IMR-90 (cell line): ENCODE results near the gene MINDY3. TPM values are rescaled to one million over a fixed set of nuclear protein-coding genes. Genes with fewer than 3 reads are reported as not detected.

Source experiments
- ATAC-seq: fragments of 200-7000 bp; cut with Tn5 transposase; 2 replicates; pipeline ENCODE4 v1.9.1; 2020; ENCODE audit warnings: low read depth, mild to moderate bottlenecking, moderate library complexity
- BruUV-seq: library from RNA; stranded (reverse); fragments of 400-500 nt; replicated peaks from 2 replicates; lab custom pipeline; 2021; lab: Mats Ljungman, UMichigan
- CTCF ChIA-PET: fragments of 300-600 bp; formaldehyde crosslinking; extraction: SDS; loops from one replicate; lab custom pipeline; 2021; ENCODE audit warnings: antibody characterized with exemption; lab: Yijun Ruan, JAX
- POLR2A ChIA-PET: fragments of 300-600 bp; sonication (Branson Sonifier 250); formaldehyde crosslinking; loops from one replicate; lab custom pipeline; 2022; ENCODE audit warnings: antibody characterized with exemption; ENCODE audit not compliant: unreplicated experiment; lab: Charles Lee
- DNase-seq: peaks from one replicate; pipeline ENCODE4 v3.0.0; 2013
- H2AFZ ChIP-seq: replicated peaks from 2 replicates; pipeline ENCODE3; 2013; ENCODE audit warnings: low read length, mild to moderate bottlenecking; ENCODE audit not compliant: poor library complexity
- H2AK5ac ChIP-seq: 2 replicates; pipeline ENCODE4 v1.6.1; 2013; ENCODE audit warnings: low read depth, low read length, inconsistent platforms
- H2AK9ac ChIP-seq: replicated peaks from 2 replicates; pipeline ENCODE3; 2013; ENCODE audit warnings: mild to moderate bottlenecking, low read depth, low read length, moderate library complexity; ENCODE audit not compliant: poor library complexity
- H2BK120ac ChIP-seq: 2 replicates; pipeline ENCODE4 v1.6.1; 2013; ENCODE audit warnings: low read depth, low read length, inconsistent platforms
- H2BK15ac ChIP-seq: 3 replicates; pipeline ENCODE4 v1.6.1; 2013; ENCODE audit warnings: low read depth, low read length, inconsistent platforms
- H2BK20ac ChIP-seq: 2 replicates; pipeline ENCODE4 v1.6.1; 2013; ENCODE audit warnings: low read depth, mild to moderate bottlenecking, inconsistent platforms, low read length, moderate library complexity
- H2BK5ac ChIP-seq: 2 replicates; pipeline ENCODE4 v1.6.1; 2013; ENCODE audit warnings: mild to moderate bottlenecking, low read depth, low read length, inconsistent platforms; ENCODE audit not compliant: poor library complexity, severe bottlenecking
- H3K14ac ChIP-seq: replicated peaks from 2 replicates; pipeline ENCODE4 v1.6.1; 2013; ENCODE audit warnings: low read depth, low read length, inconsistent platforms
- H3K18ac ChIP-seq: 2 replicates; pipeline ENCODE4 v1.6.1; 2013; ENCODE audit warnings: low read depth, low read length, control low read depth
- H3K23ac ChIP-seq: 2 replicates; pipeline ENCODE4 v1.6.1; 2013; ENCODE audit warnings: low read depth, low read length, inconsistent platforms
- H3K27ac ChIP-seq: 2 replicates; pipeline ENCODE4 v1.5.1; 2013; ENCODE audit warnings: mild to moderate bottlenecking, control low read depth, low read length; ENCODE audit not compliant: insufficient read depth
- H3K27me3 ChIP-seq: 2 replicates; pipeline ENCODE4 v1.6.1; 2013; ENCODE audit warnings: low read length; ENCODE audit not compliant: control insufficient read depth, insufficient read depth
- H3K36me3 ChIP-seq: 2 replicates; pipeline ENCODE4 v1.6.1; 2013; ENCODE audit warnings: low read length, mixed read lengths; ENCODE audit not compliant: control insufficient read depth, insufficient read depth
- H3K4ac ChIP-seq: 2 replicates; pipeline ENCODE4 v1.6.1; 2013; ENCODE audit warnings: low read depth, low read length, inconsistent platforms
- H3K4me1 ChIP-seq: 2 replicates; pipeline ENCODE4 v1.6.1; 2013; ENCODE audit warnings: low read length, mixed read lengths; ENCODE audit not compliant: control insufficient read depth, insufficient read depth
- H3K4me2 ChIP-seq: 2 replicates; pipeline ENCODE4 v1.6.1; 2013; ENCODE audit warnings: low read depth, mild to moderate bottlenecking, control low read depth, low read length, moderate library complexity
- H3K4me3 ChIP-seq: 2 replicates; pipeline ENCODE4 v1.5.1; 2013; ENCODE audit warnings: low read depth, mild to moderate bottlenecking, control low read depth, low read length, moderate library complexity; ENCODE audit not compliant: insufficient read depth
- H3K56ac ChIP-seq: 2 replicates; pipeline ENCODE4 v1.6.1; 2013; ENCODE audit warnings: low read length, inconsistent platforms; ENCODE audit not compliant: insufficient read depth; ENCODE audit errors: extremely low read depth
- H3K79me1 ChIP-seq, 2 experiments: 2 replicates each; pipeline ENCODE4 v1.6.1; 2013; ENCODE audit warnings: low read length in 2 of 2, inconsistent platforms in 1 of 2, low read depth in 1 of 2
- H3K9ac ChIP-seq: 2 replicates; pipeline ENCODE4 v1.6.1; 2013; ENCODE audit warnings: low read depth, low read length, control low read depth
- H3K9me1 ChIP-seq: 2 replicates; pipeline ENCODE4 v1.6.1; 2013; ENCODE audit warnings: low read length, inconsistent platforms; ENCODE audit not compliant: insufficient read depth
- H3K9me3 ChIP-seq: 2 replicates; pipeline ENCODE4 v1.6.1; 2013; ENCODE audit warnings: low read length; ENCODE audit not compliant: control insufficient read depth, insufficient read depth
- H4K20me1 ChIP-seq: 2 replicates; pipeline ENCODE4 v1.6.1; 2013; ENCODE audit warnings: low read length, inconsistent platforms; ENCODE audit not compliant: insufficient read depth
- H4K5ac ChIP-seq: 2 replicates; pipeline ENCODE4 v1.6.1; 2013; ENCODE audit warnings: mild to moderate bottlenecking, low read depth, low read length, control low read depth
- H4K8ac ChIP-seq, 2 experiments: 2 replicates each; pipeline ENCODE4 v1.6.1; 2013; ENCODE audit warnings: low read depth in 2 of 2, low read length in 2 of 2, control low read depth in 1 of 2, inconsistent platforms in 1 of 2
- H4K91ac ChIP-seq: 2 replicates; pipeline ENCODE4 v1.6.1; 2013; ENCODE audit warnings: low read depth, low read length, inconsistent platforms; ENCODE audit not compliant: insufficient read depth
- BHLHE40 ChIP-seq: fragments of 150-350 bp; IDR thresholded peaks from 2 replicates; pipeline ENCODE4 v1.6.1; 2016; ENCODE audit warnings: mild to moderate bottlenecking, low read depth, low read length
- CEBPB ChIP-seq: IDR thresholded peaks from 2 replicates; pipeline ENCODE4 v1.6.1; 2012; ENCODE audit warnings: low read depth, low read length, improper control_type of control experiment
- CHD1 ChIP-seq: IDR thresholded peaks from 2 replicates; pipeline ENCODE4 v1.6.1; 2012; ENCODE audit warnings: low read depth, low read length, improper control_type of control experiment
- ELK1 ChIP-seq: fragments of 150-350 bp; IDR thresholded peaks from 2 replicates; pipeline ENCODE4 v1.6.1; 2016; ENCODE audit warnings: low read depth, mild to moderate bottlenecking, low read length, moderate library complexity, borderline replicate concordance
- FOS ChIP-seq: fragments of 150-350 bp; IDR thresholded peaks from 2 replicates; pipeline ENCODE4 v1.6.1; 2016; ENCODE audit warnings: low read depth, low read length
- MAFK ChIP-seq: IDR thresholded peaks from 2 replicates; pipeline ENCODE4 v1.6.1; 2012; ENCODE audit warnings: low read depth, low read length, improper control_type of control experiment
- POLR2A ChIP-seq: IDR thresholded peaks from 2 replicates; pipeline ENCODE4 v1.6.1; 2012; ENCODE audit warnings: mild to moderate bottlenecking, low read depth, low read length
- RAD21 ChIP-seq: IDR thresholded peaks from 2 replicates; pipeline ENCODE4 v1.6.1; 2012; ENCODE audit warnings: low read length, improper control_type of control experiment
- WGBS, 2 experiments: methylation state at CpG; one replicate each; pipeline versions ENCODE4 v1.1.5 to v1.1.7; 2013; ENCODE audit warnings: missing lambda C conversion rate in 2 of 2; ENCODE audit not compliant: insufficient read length in 1 of 2; ENCODE audit errors: extremely low coverage in 2 of 2; 5-methylcytosine and 5-hydroxymethylcytosine counted together
- dilution Hi-C: fragments of 300-500 bp; cut with HindIII; formaldehyde crosslinking; loops from one replicate; pipeline ENCODE4 v1.14.3; 2018; ENCODE audit warnings: low sequenced_read_pairs; ENCODE audit not compliant: unreplicated experiment
- in situ Hi-C: fragments of 300-500 bp; cut with MboI; formaldehyde crosslinking; loops from 3 replicates; pipeline ENCODE4 v1.14.3; 2019; ENCODE audit warnings: low sequenced_read_pairs, inconsistent platforms, mixed read lengths
- intact Hi-C: fragments of 100-400 bp; cut with micrococcal nuclease; formaldehyde crosslinking; loops from 2 replicates; pipeline ENCODE4 v1.10.0; 2022
- polyA plus RNA-seq, 3 experiments: library from polyadenylated mRNA; depleted of rRNA; stranded (reverse); fragments of >200 nt; gene quantifications; 2 replicates each; pipeline ENCODE4 v1.2.3, GENCODE V29; 2012; ENCODE audit warnings: low replicate concordance in 1 of 3
- total RNA-seq: library from RNA; depleted of rRNA; stranded (reverse); fragments of >200 nt; gene quantifications from 2 replicates; pipeline ENCODE4 v1.2.3, GENCODE V29; 2012

MINDY3 gene
- total and polyA plus RNA-seq, 2 of the 4 experiments (the other 2 are of a cell fraction) = 13.9 to 14.5 TPM

GRCh38 chr10:15847481-15847880, 12.8 kb downstream of the MINDY3 start:
- Histone ChIP-seq H2BK15ac (no peak overlapping the region), H3K4me2 (no peak overlapping the region), H4K20me1 (no peaks in the 10 kb centered on the region; the same call in 1 of the 2 replicates), H3K27ac (no peak overlapping the region), H4K8ac (no peak overlapping the region), H2AK9ac (no peak overlapping the region), H3K9ac (no peak overlapping the region), H2BK20ac (no peak overlapping the region), H3K9me3 (peaks cover 3% of the 10 kb centered on the region; the same call in 1 of the 2 replicates), H3K56ac (no peak overlapping the region), H3K23ac (no peak overlapping the region), H3K4me3 (no peak overlapping the region), H2AK5ac (no peak overlapping the region), H2AFZ (no peak overlapping the region), H3K14ac (no peak overlapping the region), H3K4ac (no peak overlapping the region), H3K36me3 (peaks cover 2% of the 10 kb centered on the region; the same call in 1 of the 2 replicates), H4K91ac (no peak overlapping the region), H3K9me1 (no peaks in the 10 kb centered on the region), H2BK120ac (no peak overlapping the region), H3K18ac (no peak overlapping the region), H2BK5ac (no peak overlapping the region), H3K79me1 (peaks cover 6 to 36% of the 10 kb centered on the region in 2 experiments), H3K4me1 (no peaks in the 10 kb centered on the region; the same call in 1 of the 2 replicates), H3K27me3 (no peaks in the 10 kb centered on the region), H4K5ac (no peak overlapping the region)
- ChIA-PET POLR2A (no interaction called here), CTCF (no interaction called here)
- in situ Hi-C loops (no loop called here), dilution Hi-C loops (no loop called here), intact Hi-C loops (no loop called here)
- no CpG with 5 or more reads among the region's 4 CpGs for WGBS, 2 experiments
- no peak for DNase-seq
- ATAC-seq = no peak
- no TSS peak for BruUV-seq
- TF ChIP-seq ELK1 (no peak), FOS (no peak), POLR2A (no peak), CEBPB (peak; percentile 64), CHD1 (no peak), MAFK (no peak), BHLHE40 (no peak), RAD21 (no peak)
